Fibroblast of peridontal ligament (primary cell): ENCODE results near the gene ANKH.
"Not testable (repeated sequence)": the region's sequence is repeated elsewhere in the genome, so short reads cannot be mapped to it uniquely, and the experiment has no call there.

Source experiments
- DNase-seq: peaks from one replicate; pipeline ENCODE4 v3.0.0-alpha.2; 2010; ENCODE audit errors: extremely low read depth

ANKH gene

GRCh38 chr5:14855366-14855765 lies 16.2 kb downstream of the ANKH start:
- no peak for DNase-seq

GRCh38 chr5:14854799-14855198 lies 16.8 kb downstream of the ANKH start:
- DNase-seq: no peak

- DNase-seq: no peak
Measured at GRCh38 chr5:14853685-14854084, 17.9 kb downstream of the ANKH start.

- DNase-seq: no peak
Measured at GRCh38 chr5:14852779-14853178, 18.8 kb downstream of the ANKH start.

GRCh38 chr5:14851999-14852526 lies 19.5 kb downstream of the ANKH start:
- no peak for DNase-seq

GRCh38 chr5:14851597-14851996 lies 20.0 kb downstream of the ANKH start:
- no peak for DNase-seq

GRCh38 chr5:14851050-14851419 lies 20.5 kb downstream of the ANKH start:
- DNase-seq: no peak

GRCh38 chr5:14850419-14851049 lies 21.0 kb downstream of the ANKH start:
- no peak for DNase-seq

GRCh38 chr5:14849516-14850294 lies 21.9 kb downstream of the ANKH start:
- DNase-seq: no peak

GRCh38 chr5:14848942-14849341 lies 22.6 kb downstream of the ANKH start:
- not testable (repeated sequence) for DNase-seq

- DNase-seq: no peak
Measured at GRCh38 chr5:14848385-14848784, 23.2 kb downstream of the ANKH start.

GRCh38 chr5:14847471-14847870 lies 24.1 kb downstream of the ANKH start:
- DNase-seq: no peak

- no peak for DNase-seq
Measured at GRCh38 chr5:14842117-14842516, 29.5 kb downstream of the ANKH start.

GRCh38 chr5:14840624-14841023 lies 31.0 kb downstream of the ANKH start:
- no peak for DNase-seq

GRCh38 chr5:14838396-14839319 lies 32.9 kb downstream of the ANKH start:
- no peak for DNase-seq

- DNase-seq: not testable (repeated sequence)
Measured at GRCh38 chr5:14837423-14838122, 34.0 kb downstream of the ANKH start.

GRCh38 chr5:14834584-14835550 lies 36.7 kb downstream of the ANKH start:
- DNase-seq: no peak

- no peak for DNase-seq
Measured at GRCh38 chr5:14834062-14834461, 37.5 kb downstream of the ANKH start.

GRCh38 chr5:14831006-14831338 lies 40.6 kb downstream of the ANKH start:
- no peak for DNase-seq

- DNase-seq: no peak
Measured at GRCh38 chr5:14830210-14831005, 41.2 kb downstream of the ANKH start.
